Activated naive CD4-positive, alpha-beta T cell treated with anti-CD3 and anti-CD28 coated beads, Interleukin-2, amount 50 U/mL, for 72 hours (primary cell): ENCODE data around the gene PDIA4. TPM values are rescaled to one million over a fixed set of nuclear protein-coding genes. Genes with fewer than 3 reads are reported as not detected.
"Not testable (repeated sequence)": the region's sequence is repeated elsewhere in the genome, so short reads cannot be mapped to it uniquely, and the experiment has no call there.

Source experiments
- ATAC-seq, 2 donors: fragments of 150-1000 bp; cut with Tn5 transposase; 2 replicates each; pipeline ENCODE4 v1.10.0; 2021; ENCODE audit warnings: mild to moderate bottlenecking in 2 of 2, moderate library complexity in 2 of 2
- DNase-seq, 2 donors: peaks; one replicate each; pipeline ENCODE4 v3.0.0; 2021 to 2022; ENCODE audit warnings: low spot score in 2 of 2
- H3K27ac Mint-ChIP-seq, 2 donors: one replicate each; pipeline ENCODE4 v1.8.0; 2022; ENCODE audit warnings: mild to moderate bottlenecking in 2 of 2, mixed read lengths in 2 of 2
- H3K36me3 Mint-ChIP-seq, 2 donors: one replicate each; pipeline ENCODE4 v1.8.0; 2022; ENCODE audit warnings: mixed read lengths in 2 of 2
- H3K9me3 Mint-ChIP-seq, 2 donors: one replicate each; pipeline ENCODE4 v1.8.0; 2022; ENCODE audit warnings: mixed read lengths in 2 of 2
- total RNA-seq, 2 donors: library from RNA; stranded (reverse); gene quantifications; one replicate each; pipeline ENCODE4 v1.2.3, GENCODE V29; 2022

The PDIA4 gene, protein sequence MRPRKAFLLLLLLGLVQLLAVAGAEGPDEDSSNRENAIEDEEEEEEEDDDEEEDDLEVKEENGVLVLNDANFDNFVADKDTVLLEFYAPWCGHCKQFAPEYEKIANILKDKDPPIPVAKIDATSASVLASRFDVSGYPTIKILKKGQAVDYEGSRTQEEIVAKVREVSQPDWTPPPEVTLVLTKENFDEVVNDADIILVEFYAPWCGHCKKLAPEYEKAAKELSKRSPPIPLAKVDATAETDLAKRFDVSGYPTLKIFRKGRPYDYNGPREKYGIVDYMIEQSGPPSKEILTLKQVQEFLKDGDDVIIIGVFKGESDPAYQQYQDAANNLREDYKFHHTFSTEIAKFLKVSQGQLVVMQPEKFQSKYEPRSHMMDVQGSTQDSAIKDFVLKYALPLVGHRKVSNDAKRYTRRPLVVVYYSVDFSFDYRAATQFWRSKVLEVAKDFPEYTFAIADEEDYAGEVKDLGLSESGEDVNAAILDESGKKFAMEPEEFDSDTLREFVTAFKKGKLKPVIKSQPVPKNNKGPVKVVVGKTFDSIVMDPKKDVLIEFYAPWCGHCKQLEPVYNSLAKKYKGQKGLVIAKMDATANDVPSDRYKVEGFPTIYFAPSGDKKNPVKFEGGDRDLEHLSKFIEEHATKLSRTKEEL
- 10 to 100 TPM; 56.7 to 78.0 TPM for total RNA-seq

- DNase-seq (peak; percentile 100), ATAC-seq (peak; percentile 92 to 93)
- no peaks in the 10 kb centered on the region for H3K9me3 Mint-ChIP-seq
- peaks cover 15 to 18% of the 10 kb centered on the region in 2 donors for H3K36me3 Mint-ChIP-seq
- H3K27ac Mint-ChIP-seq = peak within 1 kb of the TSS; percentile 92 to 96
These were observed at the start of gene PDIA4 for GRCh38 chr7:149028346-149029109. PDIA4 (minus strand) TSS chr7:149028505; CDS start chr7:149028408, 97 bp downstream.

DNA sequence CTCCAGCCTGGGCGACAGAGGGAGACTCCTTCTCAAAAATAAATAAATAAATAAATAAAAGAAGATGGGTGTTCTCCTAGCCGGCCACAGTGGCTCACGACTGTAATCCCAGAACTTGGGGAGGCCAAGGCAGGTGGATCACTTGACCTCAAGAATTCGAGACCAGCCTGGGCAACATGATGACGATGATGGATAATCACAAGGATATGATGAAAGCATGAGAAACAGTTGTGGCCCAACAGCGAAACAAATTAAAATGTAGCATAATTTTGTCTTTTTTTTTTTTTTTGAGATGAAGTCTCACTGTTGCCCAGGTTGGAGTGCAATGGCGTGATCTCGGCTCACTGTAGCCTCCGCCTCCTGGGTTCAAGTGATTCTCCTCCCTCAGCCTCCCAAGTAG lies 49.3 kb upstream of the PDIA4 start:
- H3K9me3 Mint-ChIP-seq = no peaks in the 10 kb centered on the region
- peak overlapping the region in 1 of 2 donors; percentile 74 for H3K27ac Mint-ChIP-seq
- ATAC-seq (no peak), DNase-seq (no peak)
- H3K36me3 Mint-ChIP-seq = peaks cover 8 to 12% of the 10 kb centered on the region in 2 donors

DNA sequence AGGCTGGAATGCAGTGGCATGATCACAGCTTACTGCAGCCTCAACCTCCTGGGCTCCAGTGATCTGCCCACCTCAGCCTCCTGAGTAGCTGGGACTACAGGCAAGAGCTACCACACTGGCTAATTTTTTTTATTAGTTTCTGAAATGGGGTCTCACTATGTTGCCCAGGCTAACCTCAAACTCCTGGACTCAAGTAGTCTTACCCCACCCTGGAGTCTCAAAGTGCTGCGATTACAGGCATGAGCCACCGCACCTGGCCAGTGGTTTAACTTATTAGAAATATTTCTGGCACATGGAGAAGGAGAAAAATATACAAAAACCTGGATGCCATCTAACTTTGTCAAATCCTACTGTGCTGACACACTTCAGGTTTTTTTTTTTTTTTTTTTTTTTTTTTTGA lies 47.0 kb upstream of the PDIA4 start:
- H3K9me3 Mint-ChIP-seq = no peaks in the 10 kb centered on the region
- DNase-seq (no peak), ATAC-seq (no peak)

DNA sequence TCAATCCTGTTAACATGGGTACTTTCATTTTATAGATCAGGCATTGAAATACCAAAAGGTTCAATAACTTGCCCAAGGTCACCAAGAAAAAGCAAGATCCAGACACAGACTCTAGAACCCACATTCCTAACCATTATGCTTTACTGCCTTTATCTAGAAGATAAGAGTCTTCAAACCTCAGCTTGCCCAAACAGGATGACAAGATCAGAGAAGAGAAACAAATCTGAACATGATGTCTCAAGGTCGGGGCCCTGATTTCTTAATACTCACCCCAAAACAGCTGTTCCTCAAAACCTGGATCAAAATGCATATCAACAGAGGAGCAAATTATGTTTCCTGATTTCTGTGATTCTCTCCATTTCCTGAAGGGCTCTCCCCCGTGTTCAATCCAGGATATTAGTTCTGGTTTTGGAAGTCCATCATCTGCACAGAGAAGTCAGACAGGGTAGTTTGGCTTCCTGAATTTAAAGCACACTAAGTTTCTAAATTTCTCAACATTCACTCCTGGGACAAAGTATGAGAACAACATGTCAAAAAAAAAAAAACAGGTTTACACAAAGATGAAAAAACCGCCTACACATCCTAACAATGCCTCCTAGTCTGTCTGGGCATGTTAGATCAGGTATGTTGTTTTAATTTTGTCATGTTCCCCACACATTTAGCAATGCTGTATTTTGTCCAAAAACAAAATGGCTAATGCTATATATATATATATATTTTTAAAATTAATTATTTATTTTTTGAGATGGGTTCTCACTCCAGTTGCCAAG lies 46.0 kb upstream of the PDIA4 start:
- DNase-seq (no peak), ATAC-seq (no peak)
- Mint-ChIP-seq H3K27ac (peak overlapping the region; percentile 6 to 16), H3K36me3 (peaks cover 8% of the 10 kb centered on the region in 2 donors), H3K9me3 (no peaks in the 10 kb centered on the region)

More for the DNA sequence above, 47.0 kb upstream of the PDIA4 start:
- peaks cover 8 to 9% of the 10 kb centered on the region in 2 donors for H3K36me3 Mint-ChIP-seq
- no peak overlapping the region for H3K27ac Mint-ChIP-seq

GRCh38 chr7:149072438-149072775 lies 44.1 kb upstream of the PDIA4 start:
- DNase-seq = no peak
- ATAC-seq = no peak
- H3K27ac Mint-ChIP-seq = peak overlapping the region in 1 of 2 donors; percentile 61
- no peaks in the 10 kb centered on the region for H3K9me3 Mint-ChIP-seq
- H3K36me3 Mint-ChIP-seq = peaks cover 8% of the 10 kb centered on the region in 2 donors

GRCh38 chr7:149071641-149072437 lies 43.5 kb upstream of the PDIA4 start:
- peaks cover 3% of the 10 kb centered on the region in 2 donors for H3K36me3 Mint-ChIP-seq

GRCh38 chr7:149071182-149071635 lies 42.9 kb upstream of the PDIA4 start:
- no peak overlapping the region for H3K27ac Mint-ChIP-seq
- no peaks in the 10 kb centered on the region for H3K36me3 Mint-ChIP-seq
- no peak for DNase-seq
- H3K9me3 Mint-ChIP-seq = no peaks in the 10 kb centered on the region
- no peak for ATAC-seq

More at GRCh38 chr7:149071641-149072437, 43.5 kb upstream of the PDIA4 start:
- peak; percentile 84 to 90 for ATAC-seq
- Mint-ChIP-seq H3K9me3 (no peaks in the 10 kb centered on the region), H3K27ac (peak overlapping the region in 1 of 2 donors; percentile 61)
- DNase-seq = peak; percentile 33 to 69

GRCh38 chr7:149070372-149071125 lies 42.2 kb upstream of the PDIA4 start:
- ATAC-seq (no peak), DNase-seq (no peak)
- Mint-ChIP-seq H3K27ac (peak overlapping the region in 1 of 2 donors; percentile 25), H3K36me3 (no peaks in the 10 kb centered on the region), H3K9me3 (no peaks in the 10 kb centered on the region)

GRCh38 chr7:149067869-149068268 lies 39.6 kb upstream of the PDIA4 start:
- Mint-ChIP-seq H3K9me3 (no peaks in the 10 kb centered on the region), H3K27ac (no peak overlapping the region), H3K36me3 (no peaks in the 10 kb centered on the region)
- ATAC-seq = no peak
- no peak for DNase-seq

- H3K9me3 Mint-ChIP-seq = no peaks in the 10 kb centered on the region
- ATAC-seq (no peak), DNase-seq (no peak)
- no peaks in the 10 kb centered on the region for H3K36me3 Mint-ChIP-seq
- no peak overlapping the region for H3K27ac Mint-ChIP-seq
These were observed 35.2 kb upstream of the PDIA4 start for GRCh38 chr7:149063476-149063875.

DNA sequence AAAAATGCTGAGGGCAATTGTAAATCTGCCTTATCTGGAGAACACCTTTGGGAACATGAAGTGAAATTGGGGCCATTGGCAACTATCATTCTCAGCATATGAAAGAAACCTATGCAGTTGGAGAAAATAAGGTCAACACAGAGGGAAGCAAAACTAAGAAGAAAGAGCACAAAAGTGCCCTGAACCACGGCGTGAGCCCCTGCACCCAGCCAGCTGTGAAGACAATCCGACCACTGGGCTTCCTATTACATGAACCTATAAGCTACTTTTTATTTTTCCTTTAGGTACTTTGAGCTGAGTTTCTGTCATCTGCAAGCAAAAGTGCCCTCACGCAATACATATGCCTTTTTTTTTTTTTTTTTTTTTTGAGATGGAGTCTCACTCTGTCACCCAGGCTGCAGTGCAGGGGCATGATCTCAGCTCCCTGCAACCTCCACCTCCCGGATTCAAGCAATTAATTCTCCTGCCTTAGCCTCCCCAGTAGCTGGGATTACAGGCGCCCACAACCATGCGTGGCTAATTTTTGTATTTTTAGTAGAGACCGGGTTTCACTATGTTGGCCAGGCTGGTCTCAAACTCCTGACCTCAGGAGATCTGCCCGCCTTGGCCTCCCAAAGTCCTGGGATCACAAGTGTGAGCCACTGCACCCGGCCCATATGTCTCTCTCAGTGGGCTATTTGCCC lies 34.1 kb upstream of the PDIA4 start:
- H3K27ac Mint-ChIP-seq, H3K9me3 Mint-ChIP-seq, DNase-seq, H3K36me3 Mint-ChIP-seq, ATAC-seq: not testable (repeated sequence)

DNA sequence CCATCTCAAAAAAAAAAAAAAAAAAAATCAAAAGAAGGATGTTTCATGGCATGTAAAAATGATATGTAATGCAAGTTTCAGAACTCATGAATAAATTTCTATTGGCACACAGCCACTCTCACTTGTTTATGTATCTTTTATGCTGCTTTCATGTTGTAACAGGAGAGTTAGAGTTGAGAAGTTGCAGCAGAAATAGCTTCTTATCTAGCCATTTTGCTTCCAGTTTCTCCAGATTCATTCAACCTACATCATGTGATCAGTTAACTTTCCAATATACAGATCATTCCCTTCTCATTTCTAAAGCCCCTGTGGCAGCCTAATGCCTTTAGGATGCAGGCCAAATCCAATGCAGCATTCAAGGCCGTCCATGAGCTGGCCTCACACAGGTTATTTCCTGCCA lies 31.9 kb upstream of the PDIA4 start:
- H3K27ac Mint-ChIP-seq = no peak overlapping the region
- H3K9me3 Mint-ChIP-seq = no peaks in the 10 kb centered on the region
- ATAC-seq (peak in 1 of 2 donors; percentile 9), DNase-seq (no peak)
- H3K36me3 Mint-ChIP-seq = no peaks in the 10 kb centered on the region

DNA sequence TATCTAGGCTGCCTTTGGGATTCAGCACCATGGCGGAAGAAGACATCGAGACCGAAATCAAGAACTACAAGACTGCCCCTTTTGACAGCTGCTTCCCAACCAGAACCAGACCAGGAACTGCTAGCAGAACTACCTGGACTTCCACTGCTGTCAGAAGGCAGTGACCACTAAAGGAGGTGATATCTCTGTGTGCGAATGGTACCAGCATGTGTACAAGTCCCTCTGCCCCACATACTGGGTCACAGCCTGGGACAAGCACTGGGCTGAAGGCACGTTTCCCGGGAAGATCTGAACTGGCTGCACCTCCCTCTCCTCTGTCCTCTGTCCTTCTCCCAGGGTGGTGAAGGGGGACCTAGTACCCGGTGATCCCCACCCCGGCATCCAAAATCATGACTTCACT lies 25.6 kb upstream of the PDIA4 start:
- H3K9me3 Mint-ChIP-seq = no peaks in the 10 kb centered on the region
- DNase-seq (no peak), ATAC-seq (no peak)
- H3K27ac Mint-ChIP-seq = no peak overlapping the region
- no peaks in the 10 kb centered on the region for H3K36me3 Mint-ChIP-seq

GRCh38 chr7:149053384-149053783 lies 25.1 kb upstream of the PDIA4 start:
- ATAC-seq (no peak), DNase-seq (no peak)
- no peaks in the 10 kb centered on the region for H3K36me3 Mint-ChIP-seq
- H3K27ac Mint-ChIP-seq = no peak overlapping the region
- H3K9me3 Mint-ChIP-seq = no peaks in the 10 kb centered on the region

GRCh38 chr7:149050941-149051340 lies 22.6 kb upstream of the PDIA4 start:
- H3K36me3 Mint-ChIP-seq = no peaks in the 10 kb centered on the region
- DNase-seq (no peak), ATAC-seq (no peak)

More at GRCh38 chr7:149050941-149051340, 22.6 kb upstream of the PDIA4 start:
- no peak overlapping the region for H3K27ac Mint-ChIP-seq
- H3K9me3 Mint-ChIP-seq = no peaks in the 10 kb centered on the region
